Stimulated activated CD8-positive, alpha-beta memory T cell treated with anti-CD3 and anti-CD28 coated beads, Interleukin-4, amount 100 ng/mL, for 24 hours (primary cell): ENCODE measurements around the gene CNTNAP5.
"Not testable (repeated sequence)": the region's sequence is repeated elsewhere in the genome, so short reads cannot be mapped to it uniquely, and the experiment has no call there.

ENCODE experiments used
- DNase-seq: peaks from one replicate; pipeline ENCODE4 v3.0.0-alpha.2; 2020; ENCODE audit warnings: low read depth

Gene CNTNAP5

GRCh38 chr2:124323321-124323720 lies 298.2 kb downstream of the CNTNAP5 start:
- no peak for DNase-seq

DNA sequence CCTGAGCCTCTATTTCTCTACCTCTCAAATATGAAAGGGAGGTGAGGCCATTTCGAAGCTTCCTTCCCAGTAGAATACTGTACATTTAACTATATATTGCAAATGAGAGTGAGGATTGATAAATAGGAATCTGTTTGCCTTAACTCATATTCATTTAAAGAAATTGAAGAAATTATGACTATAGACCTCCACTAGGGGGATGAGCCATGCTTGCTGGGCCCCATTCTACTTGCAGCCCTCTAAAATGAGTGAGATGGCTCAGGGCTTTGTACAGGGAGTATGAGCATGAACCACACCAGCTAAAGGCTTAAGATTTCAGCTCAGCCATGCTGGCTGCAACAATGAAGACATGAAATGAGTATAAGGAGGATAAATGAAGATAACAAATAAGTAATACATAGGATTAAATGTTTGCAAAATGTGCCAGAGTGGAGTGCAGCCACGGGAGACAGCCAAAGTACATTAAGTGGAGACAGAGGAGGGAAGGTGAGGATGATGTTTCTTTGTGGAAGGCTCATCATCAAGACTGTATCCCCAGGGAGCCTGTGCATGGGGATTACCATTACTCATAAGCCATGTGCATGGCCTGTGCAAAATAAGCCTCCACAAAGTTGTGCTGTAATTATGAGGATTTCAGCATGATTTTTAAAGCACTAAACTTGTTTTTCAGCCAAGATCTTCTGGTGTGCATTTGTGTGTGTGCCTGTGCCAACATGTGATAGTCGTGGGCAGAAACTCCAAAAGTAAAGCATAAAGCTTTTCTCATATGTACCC lies 300.8 kb downstream of the CNTNAP5 start:
- no peak for DNase-seq

DNA sequence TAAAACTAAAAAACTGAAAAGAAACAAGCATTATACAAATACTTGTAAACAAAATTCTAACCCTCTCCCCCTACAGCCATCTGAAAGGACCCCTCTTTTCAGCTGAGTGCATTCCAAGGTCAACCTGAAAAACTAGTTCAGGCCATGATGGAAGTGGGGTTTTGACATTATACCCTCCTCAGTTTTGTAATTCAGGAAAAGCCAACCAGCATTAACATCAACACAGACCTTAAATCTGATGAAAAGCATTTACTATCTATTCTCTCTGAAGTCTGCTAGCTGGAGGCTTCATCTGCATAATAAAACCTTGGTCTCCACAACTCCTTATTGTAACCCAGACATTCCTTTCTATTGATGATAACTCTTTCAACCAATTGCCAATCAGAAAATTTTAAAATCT lies 302.2 kb downstream of the CNTNAP5 start:
- DNase-seq: no peak

DNA sequence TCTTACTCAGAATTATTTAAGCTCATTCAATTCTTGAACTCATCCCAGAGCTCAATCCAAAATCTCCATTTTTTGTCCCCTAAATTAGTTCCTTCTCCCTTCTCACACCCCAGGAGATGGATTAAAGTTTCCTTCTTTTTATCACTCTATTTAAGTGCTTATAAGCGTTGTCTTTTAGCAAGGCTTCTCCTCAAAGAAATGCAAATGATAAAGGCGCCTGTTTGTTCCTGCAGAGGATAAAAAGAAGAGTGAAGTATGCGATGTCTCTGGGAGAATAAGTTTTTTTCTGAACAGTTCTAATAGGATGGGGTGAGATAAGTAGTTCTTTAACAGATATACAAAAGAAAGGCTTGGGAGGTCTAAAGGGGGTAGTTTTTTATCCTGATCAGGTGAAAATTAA lies 303.3 kb downstream of the CNTNAP5 start:
- DNase-seq: no peak

DNA sequence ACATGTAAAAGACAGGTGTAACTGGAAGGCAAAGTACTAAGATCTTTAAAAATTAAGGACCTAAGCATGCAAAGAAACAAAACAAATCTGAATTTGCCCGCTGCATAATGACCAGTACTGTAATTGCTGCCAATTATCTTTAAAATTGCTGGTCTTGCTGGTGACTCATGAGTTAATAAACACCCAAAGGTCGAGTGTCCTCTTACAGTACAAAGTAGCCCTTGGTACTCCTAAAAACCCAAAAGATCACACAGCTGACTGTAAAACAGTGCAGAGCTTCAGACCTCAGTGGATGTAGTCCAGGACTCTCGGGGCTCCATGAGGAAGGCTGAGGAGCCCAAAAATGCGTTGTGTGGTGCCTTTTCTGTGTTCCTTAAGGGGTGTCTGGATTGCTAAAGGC lies 308.7 kb downstream of the CNTNAP5 start:
- DNase-seq: no peak

DNA sequence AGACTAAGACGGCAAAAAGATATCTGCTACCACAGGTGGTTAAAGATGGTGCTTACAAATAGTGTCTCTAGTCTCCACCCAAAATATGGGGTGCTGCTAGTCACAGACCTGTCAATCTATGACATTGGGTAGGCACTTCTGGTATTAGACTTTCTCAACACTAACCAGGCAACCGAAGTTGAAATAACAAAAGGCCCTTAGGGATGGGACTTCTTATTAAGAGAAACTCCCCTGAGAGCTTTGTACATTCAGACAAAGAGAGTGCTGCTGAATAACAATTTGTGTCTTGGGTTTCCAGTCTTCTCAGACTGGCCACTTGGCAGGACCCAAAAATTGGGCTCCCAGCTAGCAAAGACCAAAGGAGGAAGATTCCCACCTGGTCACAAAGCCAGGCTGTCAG lies 310.0 kb downstream of the CNTNAP5 start:
- no peak for DNase-seq

GRCh38 chr2:124339709-124340108 lies 314.6 kb downstream of the CNTNAP5 start:
- no peak for DNase-seq

DNA sequence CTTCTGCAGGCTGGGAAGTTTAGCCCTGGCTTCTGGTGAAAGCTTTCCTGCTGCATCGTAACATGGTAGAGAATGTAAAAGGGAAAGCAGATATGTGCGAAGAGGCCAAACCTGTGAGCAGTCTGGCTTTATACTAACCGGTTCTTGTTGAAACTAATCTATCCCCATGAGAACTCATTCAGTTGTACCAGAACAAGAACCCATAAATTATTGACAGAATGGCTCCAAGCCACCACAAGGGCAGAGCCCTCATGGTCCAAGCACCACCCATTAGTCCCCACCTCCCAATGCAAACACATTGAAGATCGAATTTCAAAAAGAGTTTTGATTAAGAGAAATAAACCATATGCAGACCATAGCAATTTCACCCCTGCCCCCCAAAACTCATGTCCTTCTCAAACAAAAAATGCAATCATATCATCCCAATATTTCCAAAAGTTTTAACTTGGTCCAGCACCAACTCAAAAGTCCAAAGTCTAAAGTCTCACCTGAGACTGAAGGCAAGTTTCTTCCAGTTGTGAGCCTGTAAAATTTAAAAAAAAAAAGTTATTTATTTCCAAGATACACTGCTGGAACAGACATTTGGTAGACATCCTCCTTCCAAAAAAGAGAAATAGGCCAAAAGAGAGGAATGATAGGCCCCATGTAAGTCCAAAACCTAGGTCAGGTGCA lies 318.9 kb downstream of the CNTNAP5 start:
- DNase-seq: no peak

DNA sequence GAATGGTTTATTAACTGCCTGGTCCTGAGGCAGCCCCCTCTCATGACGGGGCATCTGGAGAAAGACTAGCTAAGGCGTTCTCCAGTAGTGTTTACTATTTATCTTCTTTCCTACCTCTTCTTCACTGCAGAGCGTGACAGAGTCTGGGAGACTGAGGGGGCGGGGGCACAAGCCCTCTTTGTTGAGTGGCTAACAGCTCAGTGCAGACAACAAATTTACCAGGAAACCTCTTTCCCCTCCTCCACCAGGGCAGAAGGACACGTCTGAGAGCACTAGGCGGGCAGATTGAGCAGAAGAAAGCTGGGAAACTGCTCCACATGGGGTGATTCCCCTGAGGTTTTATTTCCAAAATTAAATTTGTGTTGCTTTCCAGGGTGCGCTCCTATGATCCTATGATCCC lies 322.1 kb downstream of the CNTNAP5 start:
- DNase-seq: no peak

- DNase-seq: no peak
Observed at GRCh38 chr2:124353656-124354055, 328.6 kb downstream of the CNTNAP5 start.

- no peak for DNase-seq
Observed at GRCh38 chr2:124354466-124354865, 329.4 kb downstream of the CNTNAP5 start.

DNA sequence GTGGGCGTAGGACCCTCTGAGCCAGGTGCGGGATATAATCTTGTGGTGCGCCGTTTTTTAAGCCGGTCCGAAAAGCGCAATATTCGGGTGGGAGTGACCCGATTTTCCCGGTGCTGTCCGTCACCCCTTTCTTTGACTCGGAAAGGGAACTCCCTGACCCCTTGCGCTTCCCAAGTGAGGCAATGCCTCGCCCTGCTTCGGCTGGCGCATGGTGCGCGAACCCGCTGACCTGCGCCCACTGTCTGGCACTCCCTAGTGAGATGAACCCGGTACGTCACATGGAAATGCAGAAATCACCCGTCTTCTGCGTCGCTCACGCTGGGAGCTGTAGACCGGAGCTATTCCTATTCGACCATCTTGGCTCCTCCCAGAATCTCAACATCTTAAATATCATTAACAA lies 336.9 kb downstream of the CNTNAP5 start:
- DNase-seq: not testable (repeated sequence)

DNA sequence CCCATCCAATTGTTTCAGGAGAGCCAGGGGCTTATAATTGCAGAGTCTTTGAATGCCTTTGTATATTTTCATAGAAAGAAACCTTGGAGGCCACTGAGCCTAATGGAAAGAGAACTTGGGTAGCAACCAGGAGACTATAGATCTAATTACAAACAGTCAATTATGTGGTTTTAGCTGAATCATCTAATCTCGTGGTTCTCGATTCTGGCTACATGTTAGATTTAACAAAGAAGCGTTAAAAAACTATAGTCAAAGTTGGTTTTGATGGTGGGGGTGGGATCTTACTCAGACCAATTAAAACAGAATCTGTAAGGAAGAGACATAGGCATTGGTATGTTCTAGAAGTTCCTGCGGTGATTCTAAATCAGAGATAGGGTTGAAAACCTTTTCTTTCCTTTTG lies 344.1 kb downstream of the CNTNAP5 start:
- no peak for DNase-seq

- DNase-seq: no peak
Observed at GRCh38 chr2:124380221-124380749, 355.2 kb downstream of the CNTNAP5 start.

DNA sequence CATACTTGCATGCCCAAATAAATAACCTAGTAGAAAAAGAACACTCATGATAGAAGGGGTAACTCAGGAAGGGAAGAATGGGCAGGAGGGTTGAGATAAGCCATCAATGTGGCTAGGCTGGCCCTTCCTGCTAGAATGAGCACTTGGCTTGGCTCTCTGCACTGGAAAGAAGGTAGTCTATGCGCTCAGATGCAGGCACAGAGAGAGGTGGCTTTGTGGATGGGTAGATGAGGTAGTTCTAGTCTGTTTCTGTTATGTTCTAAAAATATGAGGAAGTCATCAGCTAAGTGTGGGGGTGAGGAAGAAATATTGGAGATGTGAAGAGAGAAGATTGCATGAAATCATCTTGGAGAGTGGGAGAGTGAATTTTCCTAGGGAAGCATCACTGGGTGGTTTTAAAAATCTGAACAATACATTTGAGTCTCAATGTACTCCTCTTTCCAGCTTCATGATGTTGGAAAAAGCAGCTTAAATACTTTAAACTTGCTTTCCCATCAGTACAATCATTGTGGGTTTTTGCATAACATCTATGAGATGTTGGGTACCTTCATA lies 357.1 kb downstream of the CNTNAP5 start:
- no peak for DNase-seq

DNA sequence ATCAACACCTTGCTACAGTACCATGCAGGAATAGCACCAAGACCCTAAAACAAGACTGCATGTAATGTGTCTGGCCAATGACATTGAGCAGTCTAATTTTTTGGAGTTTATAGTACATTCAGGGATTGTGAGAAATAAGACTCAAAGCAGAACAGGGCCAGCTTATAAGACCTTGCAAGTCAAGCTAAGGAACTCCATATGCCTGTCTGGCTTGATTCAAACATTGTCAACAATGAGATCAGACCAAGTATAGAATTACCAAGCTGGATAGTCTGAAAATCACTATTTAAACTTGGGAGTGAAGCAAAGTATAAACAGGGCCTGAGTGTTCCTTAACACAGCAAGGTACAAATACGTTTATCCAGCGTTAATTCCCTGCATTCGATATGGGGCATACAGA lies 370.9 kb downstream of the CNTNAP5 start:
- DNase-seq: no peak

- no peak for DNase-seq
Observed at GRCh38 chr2:124402274-124402673, 377.2 kb downstream of the CNTNAP5 start.

DNA sequence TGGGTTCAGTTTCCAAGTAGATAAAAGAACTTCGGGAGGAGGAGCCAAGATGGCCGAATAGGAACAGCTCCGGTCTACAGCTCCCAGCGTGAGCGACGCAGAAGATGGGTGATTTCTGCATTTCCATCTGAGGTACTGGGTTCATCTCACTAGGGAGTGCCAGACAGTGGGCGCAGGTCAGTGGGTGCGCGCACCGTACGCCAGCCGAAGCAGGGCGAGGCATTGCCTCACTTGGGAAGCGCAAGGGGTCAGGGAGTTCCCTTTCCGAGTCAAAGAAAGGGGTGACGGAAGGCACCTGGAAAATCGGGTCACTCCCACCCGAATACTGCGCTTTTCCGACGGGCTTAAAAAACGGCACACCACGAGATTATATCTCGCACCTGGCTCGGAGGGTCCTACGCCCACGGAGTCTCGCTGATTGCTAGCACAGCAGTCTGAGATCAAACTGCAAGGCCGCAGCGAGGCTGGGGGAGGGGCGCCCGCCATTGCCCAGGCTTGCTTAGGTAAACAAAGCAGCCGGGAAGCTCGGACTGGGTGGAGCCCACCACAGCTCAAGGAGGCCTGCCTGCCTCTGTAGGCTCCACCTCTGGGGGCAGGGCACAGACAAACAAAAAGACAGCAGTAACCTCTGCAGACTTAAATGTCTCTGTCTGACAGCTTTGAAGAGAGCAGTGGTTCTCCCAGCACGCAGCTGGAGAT lies 382.9 kb downstream of the CNTNAP5 start:
- not testable (repeated sequence) for DNase-seq

DNA sequence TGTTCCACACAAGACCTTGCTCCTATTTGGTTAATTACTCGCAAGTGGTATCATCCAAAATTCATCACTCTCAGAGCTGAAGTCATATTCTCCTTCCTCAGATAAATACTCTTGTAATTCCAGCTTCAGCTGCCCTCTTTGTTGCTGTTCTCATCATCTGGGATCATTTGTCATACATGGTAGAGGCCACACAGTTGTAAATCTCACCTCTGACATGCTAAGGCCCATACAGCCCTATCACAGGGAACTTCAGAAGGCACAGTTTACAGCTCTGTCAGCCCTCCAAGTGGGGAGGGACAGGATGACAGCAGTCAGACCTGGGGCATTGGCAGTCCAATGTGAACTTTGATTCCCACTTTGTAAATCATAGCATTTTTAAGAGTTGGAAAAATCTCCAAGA lies 399.0 kb downstream of the CNTNAP5 start:
- no peak for DNase-seq

GRCh38 chr2:124426122-124426521 lies 401.0 kb downstream of the CNTNAP5 start:
- no peak for DNase-seq

GRCh38 chr2:124426625-124427024 lies 401.5 kb downstream of the CNTNAP5 start:
- DNase-seq: no peak

DNA sequence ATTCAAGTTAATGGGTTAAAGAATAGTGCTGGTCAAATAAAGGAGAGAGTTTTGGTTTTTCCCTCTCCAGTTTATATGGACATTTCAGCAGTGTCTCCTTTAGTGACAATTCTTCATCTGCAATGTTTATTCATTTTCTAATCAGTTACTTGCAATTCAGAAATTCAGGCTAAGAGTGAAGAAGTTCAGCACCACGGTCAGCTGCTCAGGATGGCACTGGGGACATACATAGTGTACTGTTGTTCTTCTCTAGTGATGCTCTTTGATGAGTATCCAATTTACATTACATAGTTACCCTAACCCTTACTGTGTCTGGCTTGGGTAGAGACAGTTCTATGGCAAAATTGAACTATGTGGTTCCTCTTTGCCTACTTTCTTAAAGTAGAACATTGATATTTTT lies 412.7 kb downstream of the CNTNAP5 start:
- no peak for DNase-seq

GRCh38 chr2:124450481-124450880 lies 425.4 kb downstream of the CNTNAP5 start:
- no peak for DNase-seq
